GM12892 (cell line): ENCODE measurements around the gene TSPEAR.

Source experiments
- POLR2A ChIP-seq: IDR thresholded peaks from 2 replicates; pipeline ENCODE4 v1.6.1; 2011; ENCODE audit warnings: low read depth, low read length, control low read depth
- POLR2AphosphoS5 ChIP-seq: IDR thresholded peaks from 2 replicates; pipeline ENCODE4 v1.6.1; 2011; ENCODE audit warnings: low read depth, low read length, control low read depth
- TAF1 ChIP-seq: IDR thresholded peaks from 2 replicates; pipeline ENCODE4 v1.6.1; 2011; ENCODE audit warnings: low read depth, mild to moderate bottlenecking, control low read depth, low read length, borderline replicate concordance

DNA sequence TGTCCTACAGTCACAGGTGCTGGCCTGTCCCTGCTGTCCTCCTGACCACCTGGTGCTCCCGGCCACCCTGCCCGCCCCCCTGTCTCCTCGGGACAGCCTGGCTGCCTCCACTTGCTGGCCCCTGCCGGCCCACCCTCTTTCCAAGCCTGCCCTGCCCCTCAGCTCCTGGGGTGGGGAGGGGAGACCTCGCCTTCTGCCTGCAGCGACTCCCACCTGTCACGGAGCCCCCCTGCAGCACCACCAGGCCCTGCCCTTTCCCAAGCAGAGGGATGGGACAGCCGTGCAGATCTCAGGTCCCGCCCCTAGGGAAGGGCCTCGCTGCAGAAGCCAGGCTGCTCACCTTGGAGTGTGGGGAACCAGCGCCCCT, 248.6 kb downstream of the TSPEAR start:
- no peak for TF ChIP-seq POLR2A
- no peak for TF ChIP-seq POLR2AphosphoS5
- no peak for TF ChIP-seq TAF1
